NCI-H524 treated with DMSO at 0.1 percent for 48 hours (cell line): ENCODE measurements around the gene RPL7A.

ENCODE experiments used
- DNase-seq: peaks from one replicate; lab custom pipeline; 2025; lab: John Stamatoyannopoulos, UW

The RPL7A gene

GRCh38 chr9:133348718-133349573, 928 bp downstream of the RPL7A start:
- DNase-seq, result no peak

GRCh38 chr9:133349965-133350616, 2.1 kb downstream of the RPL7A start:
- no peak for DNase-seq

GRCh38 chr9:133351526-133351907, 3.5 kb downstream of the RPL7A start:
- no peak for DNase-seq

GRCh38 chr9:133351908-133352634, 4.1 kb downstream of the RPL7A start:
- DNase-seq, result no peak

GRCh38 chr9:133352635-133353340, 4.8 kb downstream of the RPL7A start:
- DNase-seq, result no peak

- DNase-seq, result no peak
Observed at GRCh38 chr9:133353548-133353947, 5.5 kb downstream of the RPL7A start.

GRCh38 chr9:133354766-133355165, 6.7 kb downstream of the RPL7A start:
- no peak for DNase-seq

GRCh38 chr9:133355881-133356357, 7.9 kb downstream of the RPL7A start:
- DNase-seq, result no peak

- DNase-seq, result no peak
Observed at GRCh38 chr9:133356391-133357091, 8.5 kb downstream of the RPL7A start, which contains the start of the genes SURF1 and SURF2. Gene SURF1 (minus strand): TSS chr9:133356487. CDS start chr9:133356453, 34 bp downstream. Gene SURF2 (plus strand): TSS chr9:133356550. CDS start chr9:133356593, 43 bp downstream.

- DNase-seq, result no peak
Observed at GRCh38 chr9:133357656-133358055, 9.6 kb downstream of the RPL7A start.

- DNase-seq, result no peak
Observed at GRCh38 chr9:133359399-133360175, 11.6 kb downstream of the RPL7A start.

GRCh38 chr9:133360400-133361393, 12.7 kb downstream of the RPL7A start:
- DNase-seq, result no peak

- DNase-seq, result no peak
Observed at GRCh38 chr9:133361507-133362092, 13.6 kb downstream of the RPL7A start.

GRCh38 chr9:133362359-133363044, 14.5 kb downstream of the RPL7A start:
- DNase-seq, result no peak

- DNase-seq, result no peak
Observed at GRCh38 chr9:133366435-133366834, 18.4 kb downstream of the RPL7A start.

GRCh38 chr9:133367221-133367620, 19.2 kb downstream of the RPL7A start:
- DNase-seq, result no peak

- DNase-seq, result no peak
Observed at GRCh38 chr9:133367778-133368177, 19.8 kb downstream of the RPL7A start.

GRCh38 chr9:133368249-133368881, 20.3 kb downstream of the RPL7A start:
- DNase-seq, result no peak
